Keratinocyte (primary cell): ENCODE measurements around the gene TCFL5. TPM values are rescaled to one million over a fixed set of nuclear protein-coding genes. Genes with fewer than 3 reads are reported as not detected.

Experiments used
- DNase-seq: peaks from one replicate; pipeline ENCODE4 v3.0.0-alpha.2; 2011; ENCODE audit warnings: low read depth, missing footprints, low spot score
- FAIRE-seq: peaks from 2 replicates; lab custom pipeline; 2011; peaks lifted over from hg19 to GRCh38; lab: Jason Lieb, UNC
- H2AFZ ChIP-seq: 2 replicates; pipeline ENCODE4 v1.6.0; 2012; ENCODE audit warnings: low read length, control low read depth, inconsistent platforms; ENCODE audit not compliant: control insufficient read depth
- H3K27ac ChIP-seq: 2 replicates; pipeline ENCODE4 v1.5.1; 2011; ENCODE audit warnings: low read length; ENCODE audit not compliant: control insufficient read depth, insufficient read depth
- H3K27me3 ChIP-seq: 3 replicates; pipeline ENCODE4 v1.6.0; 2011; ENCODE audit warnings: low read length; ENCODE audit not compliant: control insufficient read depth, insufficient read depth; ENCODE audit errors: extremely low read depth
- H3K36me3 ChIP-seq, 2 experiments: 2 replicates in 1 of 2; 3 replicates in 1 of 2; pipeline ENCODE4 v1.5.1; 2011; ENCODE audit warnings: low read length in 2 of 2, mild to moderate bottlenecking in 1 of 2; ENCODE audit not compliant: control insufficient read depth in 2 of 2, insufficient read depth in 2 of 2; ENCODE audit errors: extremely low read depth in 1 of 2
- H3K4me1 ChIP-seq: 3 replicates; pipeline ENCODE4 v1.5.1; 2011; ENCODE audit warnings: low read length; ENCODE audit not compliant: control insufficient read depth, insufficient read depth; ENCODE audit errors: extremely low read depth
- H3K4me2 ChIP-seq: 3 replicates; pipeline ENCODE4 v1.6.0; 2011; ENCODE audit warnings: low read depth, low read length; ENCODE audit not compliant: control insufficient read depth, insufficient read depth; ENCODE audit errors: extremely low read depth
- H3K4me3 ChIP-seq, 3 experiments: fragments of 200-600 bp in 1 of 3; sonication (generic) in 1 of 3; 2 replicates in 2 of 3; 3 replicates in 1 of 3; pipeline ENCODE4 v1.5.1; 2011 to 2016; ENCODE audit warnings: low read length in 3 of 3, mild to moderate bottlenecking in 3 of 3, control low read depth in 2 of 3, inconsistent platforms in 1 of 3, low read depth in 1 of 3, mixed read lengths in 1 of 3, mixed run types in 1 of 3, moderate library complexity in 1 of 3; ENCODE audit not compliant: control insufficient read depth in 2 of 3, insufficient read depth in 2 of 3; ENCODE audit errors: extremely low read depth in 1 of 3
- H3K79me2 ChIP-seq: 2 replicates; pipeline ENCODE4 v1.6.0; 2012; ENCODE audit warnings: low read length; ENCODE audit not compliant: control insufficient read depth, insufficient read depth
- H3K9ac ChIP-seq: 3 replicates; pipeline ENCODE4 v1.6.0; 2011; ENCODE audit warnings: low read length; ENCODE audit not compliant: control insufficient read depth, insufficient read depth; ENCODE audit errors: extremely low read depth
- H3K9me1 ChIP-seq: 3 replicates; pipeline ENCODE4 v1.6.0; 2011; ENCODE audit warnings: low read length; ENCODE audit not compliant: control insufficient read depth, insufficient read depth; ENCODE audit errors: extremely low read depth
- H3K9me3 ChIP-seq: 2 replicates; pipeline ENCODE4 v1.5.1; 2012; ENCODE audit warnings: low read depth, low read length; ENCODE audit not compliant: control insufficient read depth
- H4K20me1 ChIP-seq: 3 replicates; pipeline ENCODE4 v1.6.0; 2011; ENCODE audit warnings: low read length; ENCODE audit not compliant: control insufficient read depth, insufficient read depth; ENCODE audit errors: extremely low read depth
- EZH2 ChIP-seq: IDR thresholded peaks from one replicate; pipeline ENCODE4 v1.6.1; 2012; ENCODE audit warnings: inconsistent platforms, mild to moderate bottlenecking, low read length, moderate library complexity
- dilution Hi-C: fragments of 300-500 bp; cut with MboI; formaldehyde crosslinking; loops from one replicate; pipeline ENCODE4 v1.7.0; 2020; ENCODE audit warnings: low sequenced_read_pairs; ENCODE audit not compliant: extremely low pct_ligation_motif_present
- polyA minus RNA-seq, 3 experiments: library from RNA; depleted of rRNA, polyadenylated mRNA; stranded (reverse); fragments of >200 nt; gene quantifications; 1 replicate in 1 of 3; 2 replicates in 1 of 3; 3 replicates in 1 of 3; pipeline ENCODE4 v1.2.3, GENCODE V29; 2011
- polyA plus RNA-seq, 5 experiments: library from polyadenylated mRNA; depleted of rRNA in 3 of 5; stranded (reverse) in 3 of 5; stranded (forward) in 1 of 5; unstranded in 1 of 5; fragments of >200 nt; gene quantifications; 1 replicate in 1 of 5; 2 replicates in 3 of 5; 3 replicates in 1 of 5; pipeline versions ENCODE4 v1.2.1 to v1.2.3, GENCODE V29; 2011 to 2012; ENCODE audit warnings: missing spikeins in 2 of 5, low read depth in 1 of 5, low replicate concordance in 1 of 5
- TF ChIP-seq, protein P1 (sequence below), 3 experiments: IDR thresholded peaks in 1 of 3; conservative IDR thresholded peaks in 1 of 3; optimal IDR thresholded peaks in 1 of 3; 2 replicates in 2 of 3; 3 replicates in 1 of 3; pipeline versions ENCODE3 to v1.5.1; 2011; ENCODE audit warnings: low read length in 3 of 3, mild to moderate bottlenecking in 3 of 3, moderate library complexity in 2 of 3, control low read depth in 1 of 3, inconsistent platforms in 1 of 3; ENCODE audit not compliant: insufficient read depth in 2 of 3; ENCODE audit errors: extremely low read depth in 1 of 3

Gene TCFL5
- polyA plus RNA-seq (9.9 to 14.6 TPM (median 14.5 TPM) in 3 replicates), polyA minus RNA-seq (1.1 to 6.7 TPM (median 5.7 TPM) in 3 replicates)
- polyA plus RNA-seq (2011; ENCODE audit: low read depth) = 17.4 TPM
- 10.9 and 13.6 TPM in 2 replicates for polyA plus RNA-seq (2011; cell fraction: cytosol; rRNA removed)
- 10.4 and 11.7 TPM in 2 replicates for polyA plus RNA-seq (2011; cell fraction: nucleus; rRNA removed)
- polyA plus RNA-seq (2012; ENCODE audit: low replicate concordance) = 9.6 and 10.0 TPM in 2 replicates
- polyA minus RNA-seq (2011; cell fraction: cytosol; rRNA and poly(A)+ RNA removed) = 18.0 TPM
- 2.8 and 4.6 TPM in 2 replicates for polyA minus RNA-seq (2011; cell fraction: nucleus; rRNA and poly(A)+ RNA removed)

DNA sequence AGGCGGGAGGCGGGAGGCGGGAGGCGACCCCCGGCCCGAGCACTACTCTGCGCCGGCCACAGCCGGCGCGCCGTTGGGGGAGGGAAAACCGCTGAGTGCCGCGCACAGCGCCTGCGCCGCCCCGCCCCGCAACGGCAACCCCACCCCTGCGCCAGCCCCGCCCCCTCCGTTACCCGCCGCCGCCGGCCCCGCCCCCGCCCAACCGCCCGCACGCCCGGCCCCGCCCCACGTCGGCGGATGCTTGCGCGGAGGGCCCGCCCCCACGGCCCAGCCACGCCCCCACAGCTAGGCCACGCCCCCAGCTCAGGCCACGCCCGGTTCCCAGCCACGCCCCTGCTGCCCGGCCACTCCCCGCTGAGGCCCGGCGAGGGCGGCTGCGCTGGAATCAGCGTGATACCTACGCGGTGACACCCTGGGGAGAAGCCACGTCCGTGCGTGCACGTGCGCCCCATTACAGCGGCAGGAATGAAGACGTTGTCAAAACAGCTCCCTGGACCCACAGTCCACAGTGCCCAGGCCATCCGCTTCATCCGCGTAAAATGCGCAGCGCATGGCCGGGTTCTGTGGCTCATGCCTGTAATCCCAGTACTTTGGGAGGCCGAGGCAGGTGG is at the start of gene TCFL5:
Gene TCFL5, minus strand, starts transcription at position 97 of the 611 bp plus-strand sequence. CDS start 152 bp downstream, outside the sequence.
- DNase-seq = peak; percentile 58
- TF ChIP-seq, protein P1, sequence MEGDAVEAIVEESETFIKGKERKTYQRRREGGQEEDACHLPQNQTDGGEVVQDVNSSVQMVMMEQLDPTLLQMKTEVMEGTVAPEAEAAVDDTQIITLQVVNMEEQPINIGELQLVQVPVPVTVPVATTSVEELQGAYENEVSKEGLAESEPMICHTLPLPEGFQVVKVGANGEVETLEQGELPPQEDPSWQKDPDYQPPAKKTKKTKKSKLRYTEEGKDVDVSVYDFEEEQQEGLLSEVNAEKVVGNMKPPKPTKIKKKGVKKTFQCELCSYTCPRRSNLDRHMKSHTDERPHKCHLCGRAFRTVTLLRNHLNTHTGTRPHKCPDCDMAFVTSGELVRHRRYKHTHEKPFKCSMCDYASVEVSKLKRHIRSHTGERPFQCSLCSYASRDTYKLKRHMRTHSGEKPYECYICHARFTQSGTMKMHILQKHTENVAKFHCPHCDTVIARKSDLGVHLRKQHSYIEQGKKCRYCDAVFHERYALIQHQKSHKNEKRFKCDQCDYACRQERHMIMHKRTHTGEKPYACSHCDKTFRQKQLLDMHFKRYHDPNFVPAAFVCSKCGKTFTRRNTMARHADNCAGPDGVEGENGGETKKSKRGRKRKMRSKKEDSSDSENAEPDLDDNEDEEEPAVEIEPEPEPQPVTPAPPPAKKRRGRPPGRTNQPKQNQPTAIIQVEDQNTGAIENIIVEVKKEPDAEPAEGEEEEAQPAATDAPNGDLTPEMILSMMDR (optimal IDR thresholded peaks at IDR 0.05 in 1 of 3, IDR thresholded peaks at IDR 0.05 in 1 of 3, conservative IDR thresholded peaks at IDR 0.05 in 1 of 3; ENCODE audit: extremely low read depth in 1 of 3, insufficient read depth in 2 of 3, low read length in 3 of 3) = no peak
- peak within 1 kb of the TSS; percentile 50 to 68 (median 64) for H3K4me3 ChIP-seq
- no peaks in the 10 kb centered on the region for H3K27me3 ChIP-seq
- peak within 1 kb of the TSS; percentile 81 for H2AFZ ChIP-seq
- no peaks in the 10 kb centered on the region for H3K9me1 ChIP-seq
- FAIRE-seq = no peak
- dilution Hi-C loops = no loop called here
- peaks cover 7% of the 10 kb centered on the region for H4K20me1 ChIP-seq
- H3K4me1 ChIP-seq = peaks cover 24% of the 10 kb centered on the region
- peaks cover 29% of the 10 kb centered on the region for H3K79me2 ChIP-seq
- H3K4me2 ChIP-seq = peak within 1 kb of the TSS; percentile 90
- H3K27ac ChIP-seq = peak within 1 kb of the TSS; percentile 53
- H3K36me3 ChIP-seq = peaks cover 0 to 8% of the 10 kb centered on the region in 2 experiments
- no peaks in the 10 kb centered on the region for H3K9me3 ChIP-seq
- H3K9ac ChIP-seq = peak within 1 kb of the TSS; percentile 73

DNA sequence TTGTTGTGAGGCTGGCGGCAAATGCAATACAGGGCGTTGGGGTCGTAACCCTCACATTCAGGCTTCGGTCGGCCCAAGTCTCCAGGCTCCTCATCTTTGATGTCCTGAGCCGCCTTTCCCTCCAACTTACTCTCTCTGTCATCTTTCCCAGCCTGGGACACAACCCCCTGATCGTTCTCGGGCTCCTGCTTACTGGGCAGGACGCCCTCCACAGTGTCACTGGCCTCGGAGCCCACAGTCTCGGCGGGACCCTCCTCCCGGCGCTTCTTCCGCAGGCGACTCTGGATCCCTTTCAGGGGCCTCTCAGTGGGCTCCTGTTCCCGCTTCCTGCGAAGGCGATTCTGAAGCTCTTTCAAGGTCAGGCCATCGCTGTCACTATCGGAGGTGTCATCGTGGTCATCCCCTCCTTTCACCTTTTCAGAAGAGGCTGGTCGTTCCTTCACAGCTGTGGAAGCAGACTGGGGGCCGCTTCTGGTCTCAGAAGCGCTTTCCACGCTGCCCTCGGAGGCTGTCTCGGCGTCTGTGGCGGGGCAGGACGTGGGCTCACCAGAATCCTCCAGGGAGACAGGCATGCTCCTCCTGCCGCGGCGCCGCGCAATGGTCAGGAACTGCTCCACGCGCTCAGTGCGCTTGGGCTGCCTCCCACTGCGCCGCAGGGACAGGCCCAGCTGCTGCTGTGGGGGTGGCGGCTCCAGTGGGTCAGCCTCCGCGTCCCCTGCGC is 49.3 kb upstream of the TCFL5 start:
- no peak for DNase-seq

More for the DNA sequence above, 49.3 kb upstream of the TCFL5 start:
- H3K4me2 ChIP-seq = no peak overlapping the region
- no peak overlapping the region for H2AFZ ChIP-seq
- H3K79me2 ChIP-seq = peaks cover 82% of the 10 kb centered on the region
- FAIRE-seq = no peak
- H3K4me1 ChIP-seq = no peaks in the 10 kb centered on the region
- no peak overlapping the region for H3K27ac ChIP-seq
- no peak overlapping the region for H3K9ac ChIP-seq
- H3K27me3 ChIP-seq = no peaks in the 10 kb centered on the region
- H3K9me3 ChIP-seq = no peaks in the 10 kb centered on the region
- dilution Hi-C loops = no loop called here
- H4K20me1 ChIP-seq = peaks cover 31% of the 10 kb centered on the region
- H3K4me3 ChIP-seq = no peak overlapping the region
- no peak for TF ChIP-seq EZH2
- no peaks in the 10 kb centered on the region for H3K9me1 ChIP-seq
- H3K36me3 ChIP-seq = peaks cover 48 to 67% of the 10 kb centered on the region in 2 experiments
